ENCODE data around the gene DCTPP1.

DCTPP1 gene

DNA sequence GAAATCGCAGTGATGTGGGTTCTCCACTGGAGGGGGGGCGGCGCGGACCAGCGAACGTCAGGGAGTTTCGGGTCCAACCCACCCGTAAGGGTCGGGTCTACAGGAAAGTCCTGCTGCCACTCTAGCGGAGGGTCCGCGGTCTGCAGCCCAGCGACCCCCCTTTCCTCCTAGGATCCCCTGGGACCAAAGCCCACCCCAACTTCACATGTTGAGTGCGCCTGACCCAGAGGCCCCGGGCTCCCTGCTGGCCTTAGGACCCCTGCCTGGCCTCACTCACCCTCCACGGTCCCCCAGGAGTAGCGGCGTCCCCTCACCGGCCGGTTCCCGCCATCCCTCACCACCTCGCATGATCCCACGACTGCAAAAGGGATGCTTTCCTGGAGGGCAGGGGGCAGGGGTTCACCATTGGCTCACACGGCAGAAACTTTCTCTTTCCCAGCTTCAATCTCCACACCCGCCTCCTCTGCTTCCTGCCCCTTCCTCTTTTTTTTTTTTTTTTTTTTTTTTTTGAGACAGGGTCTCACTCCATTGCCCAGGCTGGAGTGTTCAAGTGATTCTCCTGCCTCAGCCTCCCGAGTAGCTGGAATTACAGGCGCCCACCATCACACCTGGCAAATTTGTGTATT is 50.6 kb downstream of the DCTPP1 start:
- H3K27me3 ChIP-seq (ENCODE audit: insufficient read depth, low read length), result no peaks in the 10 kb centered on the region

GRCh38 chr16:30378236-30379157 is 51.3 kb downstream of the DCTPP1 start:
- H3K27me3 ChIP-seq (ENCODE audit: insufficient read depth, low read length), result no peaks in the 10 kb centered on the region
- H3K4me2 ChIP-seq (ENCODE audit: low read length), result peak overlapping the region; percentile 95
- H2AFZ ChIP-seq (ENCODE audit: low read length), result no peak overlapping the region
- peak overlapping the region; percentile 82 for H3K9ac ChIP-seq (ENCODE audit: low read length)
- H3K36me3 ChIP-seq (ENCODE audit: insufficient read depth, low read length), result peaks cover 14% of the 10 kb centered on the region; the same call in 1 of the 2 replicates
- peaks cover 11% of the 10 kb centered on the region; the same call in 1 of the 2 replicates for H3F3A ChIP-seq (ENCODE audit: insufficient read depth, low read length)
- TF ChIP-seq, protein P1, sequence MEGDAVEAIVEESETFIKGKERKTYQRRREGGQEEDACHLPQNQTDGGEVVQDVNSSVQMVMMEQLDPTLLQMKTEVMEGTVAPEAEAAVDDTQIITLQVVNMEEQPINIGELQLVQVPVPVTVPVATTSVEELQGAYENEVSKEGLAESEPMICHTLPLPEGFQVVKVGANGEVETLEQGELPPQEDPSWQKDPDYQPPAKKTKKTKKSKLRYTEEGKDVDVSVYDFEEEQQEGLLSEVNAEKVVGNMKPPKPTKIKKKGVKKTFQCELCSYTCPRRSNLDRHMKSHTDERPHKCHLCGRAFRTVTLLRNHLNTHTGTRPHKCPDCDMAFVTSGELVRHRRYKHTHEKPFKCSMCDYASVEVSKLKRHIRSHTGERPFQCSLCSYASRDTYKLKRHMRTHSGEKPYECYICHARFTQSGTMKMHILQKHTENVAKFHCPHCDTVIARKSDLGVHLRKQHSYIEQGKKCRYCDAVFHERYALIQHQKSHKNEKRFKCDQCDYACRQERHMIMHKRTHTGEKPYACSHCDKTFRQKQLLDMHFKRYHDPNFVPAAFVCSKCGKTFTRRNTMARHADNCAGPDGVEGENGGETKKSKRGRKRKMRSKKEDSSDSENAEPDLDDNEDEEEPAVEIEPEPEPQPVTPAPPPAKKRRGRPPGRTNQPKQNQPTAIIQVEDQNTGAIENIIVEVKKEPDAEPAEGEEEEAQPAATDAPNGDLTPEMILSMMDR (IDR thresholded peaks at IDR 0.05; ENCODE audit: low read length), result no peak
- no peak for TF ChIP-seq EZH2 (IDR thresholded peaks at IDR 0.05; ENCODE audit: borderline replicate concordance, low read length)
- peaks cover 8% of the 10 kb centered on the region; the same call in 1 of the 2 replicates for H3K79me2 ChIP-seq (ENCODE audit: insufficient read depth, low read length)
- H4K20me1 ChIP-seq (ENCODE audit: insufficient read depth, low read length), result no peaks in the 10 kb centered on the region
- H3K4me1 ChIP-seq (ENCODE audit: insufficient read depth, low read length, severe bottlenecking), result peaks cover 60% of the 10 kb centered on the region
- peak overlapping the region; percentile 92 for H3K4me3 ChIP-seq (ENCODE audit: low read depth, low read length, poor library complexity, severe bottlenecking)
- H3K9me3 ChIP-seq (ENCODE audit: low read length), result no peaks in the 10 kb centered on the region
- H3K9me2 ChIP-seq (ENCODE audit: low read depth, low read length), result no peaks in the 10 kb centered on the region
- H3K27ac ChIP-seq (ENCODE audit: low read depth, low read length, poor library complexity, severe bottlenecking), result peak overlapping the region; percentile 94

More for the DNA sequence above, 50.6 kb downstream of the DCTPP1 start:
- peak overlapping the region; percentile 91 for H3K27ac ChIP-seq (ENCODE audit: low read depth, low read length, poor library complexity, severe bottlenecking)
- H2AFZ ChIP-seq (ENCODE audit: low read length), result no peak overlapping the region
- H3K4me3 ChIP-seq (ENCODE audit: low read depth, low read length, poor library complexity, severe bottlenecking), result peak overlapping the region; percentile 92
- peaks cover 8% of the 10 kb centered on the region; the same call in 1 of the 2 replicates for H3K79me2 ChIP-seq (ENCODE audit: insufficient read depth, low read length)
- peaks cover 14% of the 10 kb centered on the region; the same call in 1 of the 2 replicates for H3K36me3 ChIP-seq (ENCODE audit: insufficient read depth, low read length)
- H3F3A ChIP-seq (ENCODE audit: insufficient read depth, low read length), result peaks cover 11% of the 10 kb centered on the region; the same call in 1 of the 2 replicates
- H3K9me2 ChIP-seq (ENCODE audit: low read depth, low read length), result no peaks in the 10 kb centered on the region
- peaks cover 62% of the 10 kb centered on the region for H3K4me1 ChIP-seq (ENCODE audit: insufficient read depth, low read length, severe bottlenecking)
- TF ChIP-seq EZH2 (IDR thresholded peaks at IDR 0.05; ENCODE audit: borderline replicate concordance, low read length), result no peak
- TF ChIP-seq, protein P1 (IDR thresholded peaks at IDR 0.05; ENCODE audit: low read length), result no peak
- H3K4me2 ChIP-seq (ENCODE audit: low read length), result peak overlapping the region; percentile 95
- H4K20me1 ChIP-seq (ENCODE audit: insufficient read depth, low read length), result no peaks in the 10 kb centered on the region
- H3K9ac ChIP-seq (ENCODE audit: low read length), result peak overlapping the region; percentile 61; the same call in 1 of the 2 replicates
- H3K9me3 ChIP-seq (ENCODE audit: low read length), result no peaks in the 10 kb centered on the region

DNA sequence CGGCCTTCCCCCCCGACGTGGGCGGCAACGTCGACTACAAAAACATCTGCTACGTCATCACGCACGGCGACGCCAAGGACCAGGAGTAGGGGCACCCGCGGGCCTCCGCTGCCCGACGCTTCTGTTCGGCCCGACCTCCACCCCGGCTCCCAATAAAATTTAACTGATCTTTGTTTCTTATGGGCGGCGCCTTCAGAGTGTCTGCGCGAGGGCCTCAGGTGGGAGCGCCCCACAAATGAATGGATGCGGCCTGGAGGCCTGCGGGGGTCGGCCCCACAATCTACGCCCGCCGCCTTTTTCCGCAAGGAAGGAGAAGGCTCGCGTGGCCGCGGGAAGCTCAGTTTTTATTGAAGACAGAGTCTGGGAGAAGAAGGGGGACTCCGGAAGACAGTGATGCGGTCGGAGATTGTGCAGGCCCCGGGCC is 52.0 kb downstream of the DCTPP1 start:
- peak overlapping the region; percentile 65 for H3K4me3 ChIP-seq (ENCODE audit: low read depth, low read length, poor library complexity, severe bottlenecking)
- H3K9me3 ChIP-seq (ENCODE audit: low read length), result no peaks in the 10 kb centered on the region

More for the DNA sequence above, 52.0 kb downstream of the DCTPP1 start:
- Histone ChIP-seq H3K4me1 (ENCODE audit: insufficient read depth, low read length, severe bottlenecking) (peaks cover 53% of the 10 kb centered on the region), H3K9ac (ENCODE audit: low read length) (peak overlapping the region; percentile 82), H3F3A (ENCODE audit: insufficient read depth, low read length) (peaks cover 11% of the 10 kb centered on the region; the same call in 1 of the 2 replicates), H3K36me3 (ENCODE audit: insufficient read depth, low read length) (peaks cover 14% of the 10 kb centered on the region; the same call in 1 of the 2 replicates), H3K27me3 (ENCODE audit: insufficient read depth, low read length) (no peaks in the 10 kb centered on the region), H3K27ac (ENCODE audit: low read depth, low read length, poor library complexity, severe bottlenecking) (peak overlapping the region; percentile 94), H4K20me1 (ENCODE audit: insufficient read depth, low read length) (no peaks in the 10 kb centered on the region), H3K9me2 (ENCODE audit: low read depth, low read length) (no peaks in the 10 kb centered on the region), H3K4me2 (ENCODE audit: low read length) (peak overlapping the region; percentile 81), H2AFZ (ENCODE audit: low read length) (no peak overlapping the region), H3K79me2 (ENCODE audit: insufficient read depth, low read length) (peaks cover 8% of the 10 kb centered on the region; the same call in 1 of the 2 replicates)
- TF ChIP-seq EZH2 (IDR thresholded peaks at IDR 0.05; ENCODE audit: borderline replicate concordance, low read length), result no peak
- TF ChIP-seq, protein P1 (IDR thresholded peaks at IDR 0.05; ENCODE audit: low read length), result no peak

Data from OCI-LY1 (cell line).